HCT116 (cell line): Measurements from ENCODE around the gene ZNF423. TPM values are rescaled to one million over a fixed set of nuclear protein-coding genes. Genes with fewer than 3 reads are reported as not detected.

Source experiments
- ATAC-seq: fragments of 200-7000 bp; cut with Tn5 transposase; 2 replicates; pipeline ENCODE4 v1.9.1; 2020; ENCODE audit warnings: mild to moderate bottlenecking, moderate library complexity
- BruUV-seq: library from RNA; stranded (reverse); fragments of 400-500 nt; replicated peaks from 2 replicates; lab custom pipeline; 2021; lab: Mats Ljungman, UMichigan
- CTCF ChIA-PET: fragments of 300-600 bp; sonication (Branson Sonifier 250); formaldehyde crosslinking; loops from one replicate; lab custom pipeline; 2021; ENCODE audit warnings: antibody characterized with exemption; lab: Charles Lee
- POLR2A ChIA-PET: fragments of 300-600, 350-600 bp; sonication (Branson Sonifier 250); formaldehyde crosslinking; loops from one replicate; lab custom pipeline; 2021; ENCODE audit warnings: antibody characterized with exemption; lab: Charles Lee
- RAD21 ChIA-PET, 2 experiments: fragments of 300-600 bp; sonication (Branson Sonifier 250); formaldehyde crosslinking; loops; one replicate each; lab custom pipeline; 2023; ENCODE audit warnings: low total read pairs in 2 of 2; ENCODE audit not compliant: uncharacterized antibody in 2 of 2, unreplicated experiment in 2 of 2, low non-redundant PET in 1 of 2; lab: Charles Lee
- DNase-seq: peaks from one replicate; pipeline ENCODE4 v3.0.0-alpha.2; 2010; ENCODE audit warnings: low read depth, low spot score
- H2AFZ ChIP-seq: fragments of 200-600 bp; shearing (Covaris generic), sonication (generic); 2 replicates; pipeline ENCODE4 v1.6.1; 2017; ENCODE audit warnings: low read depth, mixed run types, mixed read lengths, antibody characterized with exemption, low read length; ENCODE audit not compliant: poor library complexity, severe bottlenecking
- H3K27ac ChIP-seq: 2 replicates; pipeline ENCODE4 v1.5.1; 2012; ENCODE audit warnings: low read depth, low read length
- H3K27me3 ChIP-seq: fragments of 200-600 bp; sonication (generic); 2 replicates; pipeline ENCODE4 v1.6.1; 2016; ENCODE audit warnings: mixed run types, low read length, mixed read lengths; ENCODE audit not compliant: insufficient read depth
- H3K36me3 ChIP-seq, 2 experiments: fragments of 200-500 bp in 1 of 2; fragments of 200-600 bp in 1 of 2; sonication (Bioruptor generic) in 1 of 2; sonication (generic) in 1 of 2; 2 replicates each; pipeline versions ENCODE4 v1.5.1 to v1.6.1; 2014 to 2016; ENCODE audit warnings: low read length in 2 of 2, inconsistent platforms in 1 of 2, mixed read lengths in 1 of 2, mixed run types in 1 of 2; ENCODE audit not compliant: insufficient read depth in 2 of 2, control insufficient read depth in 1 of 2
- H3K4me1 ChIP-seq, 2 experiments: fragments of 200-600 bp in 1 of 2; sonication (generic) in 1 of 2; 2 replicates each; pipeline versions ENCODE4 v1.5.1 to v1.6.1; 2012 to 2017; ENCODE audit warnings: low read length in 2 of 2, inconsistent platforms in 1 of 2, mild to moderate bottlenecking in 1 of 2, mixed read lengths in 1 of 2, mixed run types in 1 of 2, moderate library complexity in 1 of 2; ENCODE audit not compliant: insufficient read depth in 2 of 2, control insufficient read depth in 1 of 2
- H3K4me2 ChIP-seq: fragments of 200-600 bp; sonication (generic); 2 replicates; pipeline ENCODE4 v1.6.1; 2017; ENCODE audit warnings: mixed run types, low read length, mixed read lengths
- H3K4me3 ChIP-seq, 2 experiments: fragments of 200-600 bp in 1 of 2; sonication (generic) in 1 of 2; replicated peaks in 1 of 2; 2 replicates each; pipeline ENCODE4 v1.5.1; 2011 to 2016; ENCODE audit warnings: low read length in 2 of 2, control low read depth in 1 of 2, low read depth in 1 of 2, mild to moderate bottlenecking in 1 of 2, mixed read lengths in 1 of 2, mixed run types in 1 of 2
- H3K79me2 ChIP-seq: fragments of 200-600 bp; sonication (generic); 2 replicates; pipeline ENCODE4 v1.6.1; 2017; ENCODE audit warnings: mild to moderate bottlenecking, mixed run types, low read length, moderate library complexity, mixed read lengths; ENCODE audit not compliant: insufficient read depth
- H3K9ac ChIP-seq: fragments of 200-600 bp; sonication (generic); 2 replicates; pipeline ENCODE4 v1.6.1; 2016; ENCODE audit warnings: low read length, mixed read lengths
- H3K9me2 ChIP-seq: fragments of 200-600 bp; sonication (generic), shearing (Covaris generic); 2 replicates; pipeline ENCODE4 v1.6.1; 2017; ENCODE audit warnings: mixed run types, mild to moderate bottlenecking, moderate library complexity; ENCODE audit not compliant: insufficient read depth
- H3K9me3 ChIP-seq, 2 experiments: fragments of 200-500 bp in 1 of 2; fragments of 200-600 bp in 1 of 2; sonication (Bioruptor generic) in 1 of 2; sonication (generic) in 1 of 2; 2 replicates each; pipeline ENCODE4 v1.6.1; 2014 to 2017; ENCODE audit warnings: low read length in 2 of 2, mixed read lengths in 2 of 2, inconsistent platforms in 1 of 2, low read depth in 1 of 2, mild to moderate bottlenecking in 1 of 2, mixed run types in 1 of 2, moderate library complexity in 1 of 2; ENCODE audit not compliant: control insufficient read depth in 1 of 2, insufficient read depth in 1 of 2
- H4K20me1 ChIP-seq: fragments of 200-600 bp; sonication (generic), shearing (Covaris generic); 2 replicates; pipeline ENCODE4 v1.6.1; 2017; ENCODE audit warnings: mixed run types, mild to moderate bottlenecking, moderate library complexity; ENCODE audit not compliant: insufficient read depth
- CBX3 ChIP-seq: IDR thresholded peaks from 2 replicates; pipeline ENCODE4 v1.6.1; 2012; ENCODE audit warnings: low read depth
- EGR1 ChIP-seq: IDR thresholded peaks from 2 replicates; pipeline ENCODE4 v1.6.1; 2012; ENCODE audit warnings: low read depth
- ELF1 ChIP-seq: IDR thresholded peaks from 2 replicates; pipeline ENCODE4 v1.6.1; 2012; ENCODE audit warnings: low read depth, borderline replicate concordance
- JUND ChIP-seq: IDR thresholded peaks from 2 replicates; pipeline ENCODE4 v1.6.1; 2012
- RAD21 ChIP-seq: IDR thresholded peaks from 2 replicates; pipeline ENCODE4 v1.6.1; 2012; ENCODE audit warnings: low read depth, mild to moderate bottlenecking
- SIN3A ChIP-seq: IDR thresholded peaks from 2 replicates; pipeline ENCODE4 v1.6.1; 2012; ENCODE audit warnings: low read depth
- intact Hi-C: fragments of 100-400 bp; cut with micrococcal nuclease; formaldehyde crosslinking; loops from 2 replicates; pipeline ENCODE4 v1.10.0; 2022
- total RNA-seq: library from RNA; stranded (reverse); gene quantifications from one replicate; pipeline ENCODE4 v1.2.1, GENCODE V29; 2021; ENCODE audit not compliant: unreplicated experiment
- TF ChIP-seq, protein P1 (sequence below): IDR thresholded peaks from 2 replicates; pipeline ENCODE4 v1.6.1; 2012; ENCODE audit warnings: low read depth
- TF ChIP-seq, protein P2 (sequence below): IDR thresholded peaks from 2 replicates; pipeline ENCODE4 v1.6.1; 2012

The ZNF423 gene
- total RNA-seq, 1 experiment from 2014 or later: 0.22 TPM

DNA sequence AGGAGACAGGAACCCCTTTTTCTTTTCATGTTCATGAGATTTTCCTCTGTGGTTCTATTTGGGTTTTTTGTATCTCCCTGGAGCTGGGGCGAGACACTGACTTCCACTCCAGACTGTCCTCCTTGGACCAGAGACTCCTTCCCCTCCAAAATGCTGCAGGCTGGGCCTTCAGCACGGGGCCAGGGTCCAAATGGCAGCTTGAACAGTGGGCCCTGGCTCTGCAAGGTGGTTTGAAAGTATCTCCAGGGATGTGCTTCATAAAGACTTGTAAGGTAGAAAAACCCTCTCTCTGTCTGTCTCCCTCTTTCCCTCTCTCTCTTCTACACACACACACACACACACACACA is 236.1 kb downstream of the ZNF423 start:
- no peaks in the 10 kb centered on the region for H3K36me3 ChIP-seq
- no peaks in the 10 kb centered on the region for H3K27me3 ChIP-seq
- intact Hi-C loops: loop anchor here (10.0 kb wide), 2 partner anchors 135 to 235 kb away; partner anchors contain the start of gene ZNF423
- H3K4me1 ChIP-seq: peaks cover 16 to 18% of the 10 kb centered on the region in 2 experiments
- RAD21 ChIA-PET: no interaction called here
- no peak overlapping the region for H3K4me3 ChIP-seq
- CTCF ChIA-PET: no interaction called here
- no peak overlapping the region; the same call in 1 of the 2 replicates for H3K27ac ChIP-seq
- no peak overlapping the region for H3K9ac ChIP-seq
- BruUV-seq: no TSS peak
- no peaks in the 10 kb centered on the region for H3K9me3 ChIP-seq
- no peaks in the 10 kb centered on the region for H3K9me2 ChIP-seq
- POLR2A ChIA-PET: no interaction called here
- no peak overlapping the region for H2AFZ ChIP-seq
- DNase-seq (no peak), ATAC-seq (no peak)
- no peaks in the 10 kb centered on the region for H4K20me1 ChIP-seq
- TF ChIP-seq SIN3A (no peak), EGR1 (no peak), RAD21 (no peak), ELF1 (no peak), CBX3 (no peak), JUND (no peak)
- TF ChIP-seq, protein P1, sequence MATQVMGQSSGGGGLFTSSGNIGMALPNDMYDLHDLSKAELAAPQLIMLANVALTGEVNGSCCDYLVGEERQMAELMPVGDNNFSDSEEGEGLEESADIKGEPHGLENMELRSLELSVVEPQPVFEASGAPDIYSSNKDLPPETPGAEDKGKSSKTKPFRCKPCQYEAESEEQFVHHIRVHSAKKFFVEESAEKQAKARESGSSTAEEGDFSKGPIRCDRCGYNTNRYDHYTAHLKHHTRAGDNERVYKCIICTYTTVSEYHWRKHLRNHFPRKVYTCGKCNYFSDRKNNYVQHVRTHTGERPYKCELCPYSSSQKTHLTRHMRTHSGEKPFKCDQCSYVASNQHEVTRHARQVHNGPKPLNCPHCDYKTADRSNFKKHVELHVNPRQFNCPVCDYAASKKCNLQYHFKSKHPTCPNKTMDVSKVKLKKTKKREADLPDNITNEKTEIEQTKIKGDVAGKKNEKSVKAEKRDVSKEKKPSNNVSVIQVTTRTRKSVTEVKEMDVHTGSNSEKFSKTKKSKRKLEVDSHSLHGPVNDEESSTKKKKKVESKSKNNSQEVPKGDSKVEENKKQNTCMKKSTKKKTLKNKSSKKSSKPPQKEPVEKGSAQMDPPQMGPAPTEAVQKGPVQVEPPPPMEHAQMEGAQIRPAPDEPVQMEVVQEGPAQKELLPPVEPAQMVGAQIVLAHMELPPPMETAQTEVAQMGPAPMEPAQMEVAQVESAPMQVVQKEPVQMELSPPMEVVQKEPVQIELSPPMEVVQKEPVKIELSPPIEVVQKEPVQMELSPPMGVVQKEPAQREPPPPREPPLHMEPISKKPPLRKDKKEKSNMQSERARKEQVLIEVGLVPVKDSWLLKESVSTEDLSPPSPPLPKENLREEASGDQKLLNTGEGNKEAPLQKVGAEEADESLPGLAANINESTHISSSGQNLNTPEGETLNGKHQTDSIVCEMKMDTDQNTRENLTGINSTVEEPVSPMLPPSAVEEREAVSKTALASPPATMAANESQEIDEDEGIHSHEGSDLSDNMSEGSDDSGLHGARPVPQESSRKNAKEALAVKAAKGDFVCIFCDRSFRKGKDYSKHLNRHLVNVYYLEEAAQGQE: no peak
- TF ChIP-seq, protein P2, sequence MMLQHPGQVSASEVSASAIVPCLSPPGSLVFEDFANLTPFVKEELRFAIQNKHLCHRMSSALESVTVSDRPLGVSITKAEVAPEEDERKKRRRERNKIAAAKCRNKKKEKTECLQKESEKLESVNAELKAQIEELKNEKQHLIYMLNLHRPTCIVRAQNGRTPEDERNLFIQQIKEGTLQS: no peak
- no peaks in the 10 kb centered on the region for H3K79me2 ChIP-seq
- H3K4me2 ChIP-seq: peak overlapping the region; percentile 68
